Fibroblast of the aortic adventitia (primary cell): ENCODE measurements around the gene MINDY2. TPM values are rescaled to one million over a fixed set of nuclear protein-coding genes. Genes with fewer than 3 reads are reported as not detected.
"Not testable (repeated sequence)": the region's sequence is repeated elsewhere in the genome, so short reads cannot be mapped to it uniquely, and the experiment has no call there.

Experiments used
- DNase-seq: peaks from one replicate; pipeline ENCODE4 v3.0.0-alpha.2; 2010; ENCODE audit warnings: low read depth
- H3K4me3 ChIP-seq: 2 replicates; pipeline ENCODE4 v1.5.1; 2011; ENCODE audit warnings: low read depth, mild to moderate bottlenecking, control low read depth, low read length, moderate library complexity
- CTCF ChIP-seq: IDR thresholded peaks from 2 replicates; pipeline ENCODE4 v1.5.1; 2011; ENCODE audit warnings: mild to moderate bottlenecking, low read length, control low read depth, inconsistent platforms; ENCODE audit not compliant: insufficient read depth
- total RNA-seq: library from RNA; depleted of rRNA; stranded (reverse); fragments of >200 nt; gene quantifications from 2 replicates; pipeline ENCODE4 v1.2.3, GENCODE V29; 2012; ENCODE audit warnings: low replicate concordance

The MINDY2 gene
- total RNA-seq, 1 donor = 25.8 TPM

- TF ChIP-seq CTCF = no peak
- no peak for DNase-seq
- no peak overlapping the region for H3K4me3 ChIP-seq
These were observed 10.1 kb upstream of the MINDY2 start for GRCh38 chr15:58761010-58761388.

DNA sequence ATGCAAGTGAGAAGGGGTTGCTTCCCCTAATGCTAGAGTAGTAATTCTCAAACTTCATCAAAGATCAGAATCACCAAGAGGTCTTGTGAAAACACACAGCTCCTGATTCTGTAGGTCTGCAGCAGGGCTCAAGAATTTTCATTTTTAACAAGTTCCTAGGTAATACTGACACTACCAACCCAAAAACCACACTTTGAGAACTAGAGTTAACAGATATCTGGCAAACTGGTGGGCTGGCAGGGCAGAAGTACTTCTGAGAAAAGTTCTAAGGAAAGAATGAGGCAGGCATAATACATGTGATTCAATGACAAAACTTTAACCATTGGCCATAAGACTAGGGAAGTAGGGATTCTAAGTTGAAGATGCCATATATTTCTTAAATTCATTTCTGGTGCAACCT, 8.8 kb upstream of the MINDY2 start:
- no peak overlapping the region for H3K4me3 ChIP-seq
- TF ChIP-seq CTCF = no peak
- no peak for DNase-seq

GRCh38 chr15:58762731-58763130, 8.4 kb upstream of the MINDY2 start:
- no peak for DNase-seq
- H3K4me3 ChIP-seq = no peak overlapping the region
- TF ChIP-seq CTCF = no peak

GRCh38 chr15:58764468-58764867, 6.6 kb upstream of the MINDY2 start:
- TF ChIP-seq CTCF = no peak
- no peak overlapping the region for H3K4me3 ChIP-seq
- DNase-seq = no peak

DNA sequence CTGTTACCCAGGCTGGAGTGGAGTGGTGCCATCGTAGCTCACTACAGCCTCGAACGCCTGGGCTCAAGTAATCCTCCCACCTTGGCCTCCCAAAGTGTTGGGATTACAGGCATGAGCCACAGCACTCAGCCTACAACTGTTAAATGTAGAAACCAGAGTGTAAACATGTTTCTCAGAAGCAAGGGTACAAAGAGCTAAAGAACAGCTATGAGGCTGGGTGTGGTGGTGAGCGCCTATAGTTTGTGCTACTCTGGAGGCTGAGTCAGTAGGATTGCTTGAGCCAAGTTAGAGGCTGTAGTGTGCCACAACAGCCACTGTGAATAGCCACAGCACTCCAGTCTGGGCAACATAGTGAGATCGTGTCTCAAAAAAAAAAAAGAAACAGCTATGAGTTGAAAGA, 4.8 kb upstream of the MINDY2 start:
- no peak for DNase-seq
- no peak for TF ChIP-seq CTCF
- H3K4me3 ChIP-seq = no peak overlapping the region

DNA sequence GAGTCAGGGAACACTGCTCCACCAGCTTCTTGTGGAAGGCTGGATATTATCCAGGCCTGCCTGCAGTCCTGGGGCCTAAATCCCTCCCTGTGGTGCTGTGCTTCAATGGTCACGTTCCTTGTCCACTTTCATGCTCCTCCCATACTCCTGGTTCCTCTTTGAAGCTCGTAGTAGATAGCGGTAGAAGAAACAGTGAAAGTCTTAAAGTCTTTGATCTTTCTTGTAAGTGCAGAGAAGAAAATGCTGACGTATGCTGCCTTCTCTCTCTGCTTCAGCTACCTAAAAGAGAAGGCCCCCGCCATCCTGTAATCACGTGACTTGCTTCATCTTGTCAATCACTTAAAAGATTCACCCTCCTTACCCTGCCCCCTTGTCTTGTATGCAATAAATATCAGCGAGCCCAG, 2.5 kb upstream of the MINDY2 start:
- H3K4me3 ChIP-seq, DNase-seq: not testable (repeated sequence)

DNA sequence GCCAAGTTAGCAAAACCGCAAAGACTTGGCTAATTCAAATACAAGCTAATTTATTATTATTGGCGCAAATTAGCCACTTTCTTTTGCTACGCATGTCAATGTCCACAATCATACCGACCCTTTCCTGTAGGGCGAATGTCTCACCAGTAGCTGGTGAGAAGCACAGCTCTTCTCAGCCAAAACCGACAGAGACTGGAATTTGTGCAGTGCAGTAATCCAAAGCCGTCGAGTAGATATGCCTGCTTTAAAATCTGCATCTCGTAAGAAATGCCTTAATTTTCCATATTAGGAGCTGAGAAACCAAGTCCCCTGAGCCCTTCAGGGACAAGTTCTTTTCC, 614 bp upstream of the MINDY2 start:
- TF ChIP-seq CTCF = peak; percentile 42
- H3K4me3 ChIP-seq = peak overlapping the region; percentile 74
- DNase-seq = peak; percentile 91
